GM12878 (cell line): ENCODE results near the gene DOCK1. TPM values are rescaled to one million over a fixed set of nuclear protein-coding genes. Genes with fewer than 3 reads are reported as not detected.

Experiments
- ATAC-seq: fragments of 200-7000 bp; cut with Tn5 transposase; 3 replicates; pipeline ENCODE4 v1.9.1; 2020; ENCODE audit warnings: mild to moderate bottlenecking, moderate library complexity
- BruUV-seq: library from RNA; stranded (reverse); fragments of 400-500 nt; replicated peaks from 2 replicates; lab custom pipeline; 2021; lab: Mats Ljungman, UMichigan
- CTCF ChIA-PET: fragments of 300-600 bp; sonication (Branson Sonifier 250); formaldehyde crosslinking; extraction: SDS; loops from one replicate; lab custom pipeline; 2021; ENCODE audit warnings: inconsistent platforms; lab: Yijun Ruan, JAX
- POLR2A ChIA-PET: fragments of 350-600 bp; formaldehyde crosslinking; extraction: SDS; loops from one replicate; lab custom pipeline; 2021; ENCODE audit warnings: inconsistent platforms; lab: Charles Lee
- RAD21 ChIA-PET: fragments of 300-600 bp; sonication (Branson Sonifier 250); formaldehyde crosslinking; loops from one replicate; lab custom pipeline; 2023; ENCODE audit warnings: antibody characterized with exemption; ENCODE audit not compliant: unreplicated experiment; lab: Charles Lee
- SMC1A ChIA-PET: fragments of 300-600 bp; sonication (Branson Sonifier 250); formaldehyde crosslinking; loops from one replicate; lab custom pipeline; 2023; ENCODE audit not compliant: unreplicated experiment, uncharacterized antibody; lab: Charles Lee
- DNase-seq: peaks from one replicate; pipeline ENCODE4 v3.0.0-alpha.2; 2011; ENCODE audit warnings: low read depth, low spot score
- FAIRE-seq: peaks from 3 replicates; lab custom pipeline; 2011; peaks lifted over from hg19 to GRCh38; lab: Jason Lieb, UNC
- H2AFZ ChIP-seq: 2 replicates; pipeline ENCODE4 v1.6.0; 2011; ENCODE audit warnings: low read depth, low read length, control low read depth; ENCODE audit not compliant: control insufficient read depth
- H3K27ac ChIP-seq: 2 replicates; pipeline ENCODE4 v1.5.1; 2011; ENCODE audit warnings: control low read depth; ENCODE audit not compliant: control insufficient read depth, insufficient read depth
- H3K27me3 ChIP-seq, 2 experiments: replicated peaks in 1 of 2; 2 replicates each; pipeline versions ENCODE4 v1.6.0 to v1.6.1; 2011; ENCODE audit warnings: low read length in 1 of 2; ENCODE audit not compliant: control insufficient read depth in 2 of 2, insufficient read depth in 2 of 2
- H3K36me3 ChIP-seq, 2 experiments: 2 replicates each; pipeline ENCODE4 v1.5.1; 2011; ENCODE audit warnings: low read length in 1 of 2; ENCODE audit not compliant: control insufficient read depth in 2 of 2, insufficient read depth in 2 of 2
- H3K4me1 ChIP-seq: 2 replicates; pipeline ENCODE4 v1.6.1; 2011; ENCODE audit warnings: mild to moderate bottlenecking, low read length, moderate library complexity, mixed read lengths; ENCODE audit not compliant: control insufficient read depth, insufficient read depth
- H3K4me2 ChIP-seq: 2 replicates; pipeline ENCODE4 v1.6.0; 2011; ENCODE audit warnings: control low read depth; ENCODE audit not compliant: control insufficient read depth, insufficient read depth
- H3K4me3 ChIP-seq: fragments of 200-600 bp; sonication (generic); 2 replicates; pipeline ENCODE4 v1.5.1; 2016
- H3K79me2 ChIP-seq: 2 replicates; pipeline ENCODE4 v1.6.0; 2011; ENCODE audit warnings: low read length; ENCODE audit not compliant: control insufficient read depth, insufficient read depth
- H3K9ac ChIP-seq: 2 replicates; pipeline ENCODE4 v1.8.0; 2011; ENCODE audit warnings: low read length, control low read depth, mixed read lengths; ENCODE audit not compliant: control insufficient read depth, insufficient read depth
- H3K9me3 ChIP-seq: replicated peaks from 3 replicates; pipeline ENCODE4 v1.5.1; 2011; ENCODE audit warnings: mild to moderate bottlenecking, low read length; ENCODE audit not compliant: control insufficient read depth, insufficient read depth
- H4K20me1 ChIP-seq: 2 replicates; pipeline ENCODE4 v1.6.0; 2011; ENCODE audit not compliant: control insufficient read depth, insufficient read depth
- CBFB ChIP-seq: IDR thresholded peaks from 2 replicates; pipeline ENCODE4 v1.6.1; 2016; ENCODE audit warnings: antibody characterized with exemption, low read depth
- CHD2 ChIP-seq: IDR thresholded peaks from 2 replicates; pipeline ENCODE4 v1.6.1; 2011; ENCODE audit warnings: low read depth, low read length, improper control_type of control experiment, borderline replicate concordance
- ETV6 ChIP-seq, 2 experiments: fragments of 450-650 bp in 1 of 2; IDR thresholded peaks in 1 of 2; conservative IDR thresholded peaks in 1 of 2; 2 replicates each; pipeline ENCODE4 v1.6.1; 2014; ENCODE audit warnings: antibody characterized with exemption in 1 of 2, borderline replicate concordance in 1 of 2, low read depth in 1 of 2, mild to moderate bottlenecking in 1 of 2, moderate library complexity in 1 of 2
- IRF4 ChIP-seq: IDR thresholded peaks from 2 replicates; pipeline ENCODE4 v1.6.1; 2011; ENCODE audit warnings: low read depth, low read length
- MTA3 ChIP-seq: IDR thresholded peaks from 2 replicates; pipeline ENCODE4 v1.6.1; 2012; ENCODE audit warnings: low read length, inconsistent platforms, borderline replicate concordance
- NR2C2 ChIP-seq: IDR thresholded peaks from 2 replicates; pipeline ENCODE4 v1.6.1; 2011; ENCODE audit warnings: borderline replicate concordance, low read depth; ENCODE audit not compliant: control insufficient read depth, insufficient read length
- NRF1 ChIP-seq: conservative IDR thresholded peaks from 2 replicates; pipeline ENCODE4 v1.6.1; 2011; ENCODE audit warnings: mild to moderate bottlenecking, low read depth, low read length, improper control_type of control experiment
- PAX8 ChIP-seq: fragments of 450-650 bp; IDR thresholded peaks from 2 replicates; pipeline ENCODE4 v1.6.1; 2017; ENCODE audit warnings: mild to moderate bottlenecking, moderate library complexity
- PML ChIP-seq: IDR thresholded peaks from 2 replicates; pipeline ENCODE4 v1.6.1; 2012; ENCODE audit warnings: low read length, inconsistent platforms
- RUNX3 ChIP-seq: IDR thresholded peaks from 2 replicates; pipeline ENCODE4 v1.6.1; 2012; ENCODE audit warnings: low read length, inconsistent platforms
- SPI1 ChIP-seq: IDR thresholded peaks from 2 replicates; pipeline ENCODE4 v1.6.1; 2011; ENCODE audit warnings: low read depth, mild to moderate bottlenecking, low read length, moderate library complexity, borderline replicate concordance; ENCODE audit not compliant: insufficient read depth
- TBL1XR1 ChIP-seq: IDR thresholded peaks from 2 replicates; pipeline ENCODE4 v1.6.1; 2012; ENCODE audit warnings: low read depth, low read length, improper control_type of control experiment
- TCF7 ChIP-seq: IDR thresholded peaks from 2 replicates; pipeline ENCODE4 v1.6.1; 2014; ENCODE audit warnings: antibody characterized with exemption, borderline replicate concordance
- WGBS: methylation state at CpG from one replicate; pipeline ENCODE4 v1.1.6; 2016; ENCODE audit warnings: low lambda C conversion rate; ENCODE audit not compliant: insufficient replicate concordance, insufficient coverage; ENCODE audit errors: missing lambda C conversion rate; 5-methylcytosine and 5-hydroxymethylcytosine counted together
- in situ Hi-C: fragments of 300-500 bp; cut with MboI; formaldehyde crosslinking; loops from 9 replicates; pipeline ENCODE4 v1.14.3; 2018; ENCODE audit warnings: mixed read lengths
- intact Hi-C: fragments of 100-400 bp; cut with micrococcal nuclease; formaldehyde crosslinking; loops from one replicate; pipeline ENCODE4 v1.14.2; 2022; ENCODE audit not compliant: unreplicated experiment
- polyA plus RNA-seq, 11 experiments: library from polyadenylated mRNA; depleted of rRNA in 4 of 11; unstranded in 6 of 11; stranded (reverse) in 5 of 11; fragments of >200 nt; fragmentation: Nextera tagmentation in 4 of 11; fragmentation: Illumina TruSeq in 1 of 11; extraction: Ambion mirVana in 4 of 11; extraction: Trizol in 1 of 11; gene quantifications; 1 replicate in 1 of 11; 2 replicates in 10 of 11; pipeline versions ENCODE4 v1.2.1 to v1.2.3, GENCODE V29; 2011 to 2016; ENCODE audit warnings: inconsistent platforms in 2 of 11, missing spikeins in 2 of 11, low read depth in 1 of 11
- total RNA-seq, 4 experiments: library from RNA; depleted of rRNA in 3 of 4; stranded (reverse); fragments of >200 nt in 3 of 4; fragmentation: Illumina TruSeq in 1 of 4; extraction: Trizol in 1 of 4; gene quantifications; 2 replicates each; pipeline versions ENCODE4 v1.2.1 to v1.2.3, GENCODE V29; 2013 to 2021
- TF ChIP-seq, protein P1 (sequence below): IDR thresholded peaks from 2 replicates; pipeline ENCODE4 v1.6.1; 2011; ENCODE audit warnings: low read depth, mild to moderate bottlenecking, low read length, moderate library complexity, borderline replicate concordance; ENCODE audit errors: extremely low read depth
- TF ChIP-seq, protein P2 (sequence below): fragments of 450-650 bp; formaldehyde crosslinking; IDR thresholded peaks from 2 replicates; pipeline ENCODE4 v1.5.0; 2022; ENCODE audit warnings: mild to moderate bottlenecking, missing genetic modification characterization

The DOCK1 gene
- total and polyA plus RNA-seq, 10 of the 15 experiments (the other 5 are each of a cell fraction or from before 2014, with no cell fraction given): 0.05 to 0.18 TPM; not detected in 8

DNA sequence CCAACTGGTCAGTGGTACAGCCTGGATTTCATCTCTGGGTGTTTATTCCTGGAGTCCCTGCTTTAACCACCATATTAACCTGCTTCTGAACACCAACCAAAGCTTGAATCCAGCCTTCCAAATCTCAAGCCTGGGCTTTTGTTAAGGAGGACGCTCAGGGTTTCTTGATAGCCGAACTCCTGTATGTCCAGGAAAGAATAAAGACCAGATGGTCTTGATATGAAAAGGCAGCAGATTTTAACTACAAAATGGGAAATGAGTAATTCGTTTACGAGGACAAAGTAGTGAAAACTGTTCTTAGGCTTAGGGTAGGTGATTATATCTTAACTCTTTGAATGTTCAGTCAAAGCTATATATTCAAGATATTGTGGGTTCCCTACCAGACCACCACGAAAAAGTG is 420.3 kb downstream of the DOCK1 start:
- DNase-seq: no peak
- Histone ChIP-seq H2AFZ (no peak overlapping the region), H3K9me3 (no peaks in the 10 kb centered on the region), H3K36me3 (no peaks in the 10 kb centered on the region), H4K20me1 (no peaks in the 10 kb centered on the region), H3K27ac (no peak overlapping the region), H3K79me2 (no peaks in the 10 kb centered on the region), H3K27me3 (no peaks in the 10 kb centered on the region), H3K4me2 (no peak overlapping the region), H3K9ac (no peak overlapping the region), H3K4me1 (no peaks in the 10 kb centered on the region), H3K4me3 (no peak overlapping the region)
- TF ChIP-seq NR2C2: no peak
- TF ChIP-seq, protein P1, sequence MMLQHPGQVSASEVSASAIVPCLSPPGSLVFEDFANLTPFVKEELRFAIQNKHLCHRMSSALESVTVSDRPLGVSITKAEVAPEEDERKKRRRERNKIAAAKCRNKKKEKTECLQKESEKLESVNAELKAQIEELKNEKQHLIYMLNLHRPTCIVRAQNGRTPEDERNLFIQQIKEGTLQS: no peak
- TF ChIP-seq IRF4: no peak
- TF ChIP-seq PAX8: no peak
- no peak for TF ChIP-seq CBFB
- no peak for TF ChIP-seq RUNX3
- TF ChIP-seq TCF7: no peak
- TF ChIP-seq ETV6 (conservative IDR thresholded peaks at IDR 0.05 in 1 of 2, IDR thresholded peaks at IDR 0.05 in 1 of 2; ENCODE audit: borderline replicate concordance in 1 of 2, low read depth in 1 of 2): no peak
- no peak for TF ChIP-seq MTA3
- TF ChIP-seq NRF1: no peak
- no peak for TF ChIP-seq CHD2
- no peak for TF ChIP-seq PML
- no peak for TF ChIP-seq TBL1XR1
- TF ChIP-seq, protein P2, sequence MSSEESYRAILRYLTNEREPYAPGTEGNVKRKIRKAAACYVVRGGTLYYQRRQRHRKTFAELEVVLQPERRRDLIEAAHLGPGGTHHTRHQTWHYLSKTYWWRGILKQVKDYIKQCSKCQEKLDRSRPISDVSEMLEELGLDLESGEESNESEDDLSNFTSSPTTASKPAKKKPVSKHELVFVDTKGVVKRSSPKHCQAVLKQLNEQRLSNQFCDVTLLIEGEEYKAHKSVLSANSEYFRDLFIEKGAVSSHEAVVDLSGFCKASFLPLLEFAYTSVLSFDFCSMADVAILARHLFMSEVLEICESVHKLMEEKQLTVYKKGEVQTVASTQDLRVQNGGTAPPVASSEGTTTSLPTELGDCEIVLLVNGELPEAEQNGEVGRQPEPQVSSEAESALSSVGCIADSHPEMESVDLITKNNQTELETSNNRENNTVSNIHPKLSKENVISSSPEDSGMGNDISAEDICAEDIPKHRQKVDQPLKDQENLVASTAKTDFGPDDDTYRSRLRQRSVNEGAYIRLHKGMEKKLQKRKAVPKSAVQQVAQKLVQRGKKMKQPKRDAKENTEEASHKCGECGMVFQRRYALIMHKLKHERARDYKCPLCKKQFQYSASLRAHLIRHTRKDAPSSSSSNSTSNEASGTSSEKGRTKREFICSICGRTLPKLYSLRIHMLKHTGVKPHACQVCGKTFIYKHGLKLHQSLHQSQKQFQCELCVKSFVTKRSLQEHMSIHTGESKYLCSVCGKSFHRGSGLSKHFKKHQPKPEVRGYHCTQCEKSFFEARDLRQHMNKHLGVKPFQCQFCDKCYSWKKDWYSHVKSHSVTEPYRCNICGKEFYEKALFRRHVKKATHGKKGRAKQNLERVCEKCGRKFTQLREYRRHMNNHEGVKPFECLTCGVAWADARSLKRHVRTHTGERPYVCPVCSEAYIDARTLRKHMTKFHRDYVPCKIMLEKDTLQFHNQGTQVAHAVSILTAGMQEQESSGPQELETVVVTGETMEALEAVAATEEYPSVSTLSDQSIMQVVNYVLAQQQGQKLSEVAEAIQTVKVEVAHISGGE (CRISPR knock-in tag): no peak
- no peak for TF ChIP-seq SPI1
- ChIA-PET POLR2A (no interaction called here), CTCF (no interaction called here), RAD21 (interaction anchor here (1.0 kb wide), 1 partner anchor 59 kb away, joined by 3 read pairs; no protein-coding TSS in a partner anchor), SMC1A (interaction anchor here (0.6 kb wide), 1 partner anchor 13 kb away, joined by 3 read pairs; no protein-coding TSS in a partner anchor)
- in situ Hi-C loops (no loop called here), intact Hi-C loops (no loop called here)
- FAIRE-seq: no peak
- under 1% methylated on average over 5 of the region's 5 CpGs for WGBS
- no TSS peak for BruUV-seq
- no peak for ATAC-seq
